BJ (cell line): Measurements from ENCODE around the gene DMPK. TPM values are rescaled to one million over a fixed set of nuclear protein-coding genes. Genes with fewer than 3 reads are reported as not detected.

Experiments used
- CTCF ChIA-PET: fragments of 350-600 bp; formaldehyde crosslinking; extraction: SDS; loops from one replicate; lab custom pipeline; 2021; ENCODE audit warnings: antibody characterized with exemption, inconsistent platforms; lab: Yijun Ruan, JAX
- POLR2A ChIA-PET: fragments of 300-600 bp; sonication (Branson Sonifier 250); formaldehyde crosslinking; extraction: SDS; loops from one replicate; lab custom pipeline; 2021; ENCODE audit warnings: antibody characterized with exemption; lab: Charles Lee
- DNase-seq: peaks from one replicate; pipeline ENCODE4 v3.0.0-alpha.2; 2011; ENCODE audit warnings: low read depth
- H3K27me3 ChIP-seq: 2 replicates; pipeline ENCODE4 v1.6.0; 2011; ENCODE audit warnings: low read length; ENCODE audit not compliant: control insufficient read depth, insufficient read depth
- H3K36me3 ChIP-seq: 2 replicates; pipeline ENCODE4 v1.5.1; 2011; ENCODE audit warnings: low read length; ENCODE audit not compliant: control insufficient read depth, insufficient read depth
- H3K4me3 ChIP-seq: 2 replicates; pipeline ENCODE4 v1.5.1; 2011; ENCODE audit warnings: low read depth, mild to moderate bottlenecking, control low read depth, low read length
- CTCF ChIP-seq: IDR thresholded peaks from 2 replicates; pipeline ENCODE4 v1.5.1; 2011; ENCODE audit warnings: low read depth, mild to moderate bottlenecking, control low read depth, inconsistent platforms, low read length, moderate library complexity; ENCODE audit not compliant: insufficient read depth
- polyA plus RNA-seq: library from polyadenylated mRNA; depleted of rRNA; stranded (reverse); fragments of >200 nt; gene quantifications from 2 replicates; pipeline ENCODE4 v1.2.3, GENCODE V29; 2011

DMPK gene
- polyA plus RNA-seq, 1 experiment, result 131 TPM

- POLR2A ChIA-PET, result interaction anchor here (0.5 kb wide), 1 partner anchor 9 kb away, joined by 3 read pairs; the partner anchor contains the start of gene DMPK
- Histone ChIP-seq H3K4me3 (no peak overlapping the region), H3K36me3 (peaks cover 48% of the 10 kb centered on the region), H3K27me3 (no peaks in the 10 kb centered on the region)
- CTCF ChIA-PET, result interaction anchor here (0.7 to 7.7 kb wide), 5 partner anchors 9 to 183 kb away, joined by 3 to 154 read pairs (median 5); partner anchors contain the start of genes DMPK and QPCTL
- no peak for DNase-seq
- no peak for TF ChIP-seq CTCF
These were observed 8.9 kb downstream of the DMPK start for GRCh38 chr19:45773384-45773783.

- no peak for TF ChIP-seq CTCF
- H3K4me3 ChIP-seq, result no peak overlapping the region
- H3K27me3 ChIP-seq, result no peaks in the 10 kb centered on the region
- ChIA-PET CTCF (interaction anchor here (0.7 to 7.7 kb wide), 6 partner anchors 10 to 182 kb away, joined by 3 to 154 read pairs (median 8); partner anchors contain the start of genes DMPK, QPCTL and RSPH6A), POLR2A (interaction anchor here (0.5 kb wide), 1 partner anchor 10 kb away, joined by 3 read pairs; the partner anchor contains the start of gene DMPK)
- no peak for DNase-seq
- H3K36me3 ChIP-seq, result peaks cover 44% of the 10 kb centered on the region
These were observed 9.4 kb downstream of the DMPK start for GRCh38 chr19:45772912-45773311.

- ChIA-PET CTCF (interaction anchor here (1.0 to 7.7 kb wide), 4 partner anchors 10 to 92 kb away, joined by 3 to 154 read pairs (median 18); partner anchors contain the start of genes DMPK and RSPH6A), POLR2A (interaction anchor here (0.6 kb wide), 2 partner anchors 9 to 206 kb away, joined by 3 to 4 read pairs; no protein-coding TSS in a partner anchor)
- no peak for DNase-seq
- H3K27me3 ChIP-seq, result no peaks in the 10 kb centered on the region
- H3K4me3 ChIP-seq, result no peak overlapping the region
- TF ChIP-seq CTCF, result no peak
- H3K36me3 ChIP-seq, result peaks cover 37% of the 10 kb centered on the region
These were observed 10.0 kb downstream of the DMPK start for GRCh38 chr19:45772130-45772840.

- DNase-seq, result no peak
- Histone ChIP-seq H3K36me3 (peaks cover 30% of the 10 kb centered on the region), H3K27me3 (no peaks in the 10 kb centered on the region), H3K4me3 (no peak overlapping the region)
- CTCF ChIA-PET, result interaction anchor here (1.0 to 7.7 kb wide), 8 partner anchors 10 to 111 kb away, joined by 3 to 154 read pairs (median 10); partner anchors contain the start of genes DMPK, DMWD and RSPH6A
- TF ChIP-seq CTCF, result no peak
- POLR2A ChIA-PET, result interaction anchor here (0.6 to 1.0 kb wide), 3 partner anchors 9 to 206 kb away, joined by 3 to 6 read pairs (median 4); no protein-coding TSS in a partner anchor
These were observed 10.9 kb downstream of the DMPK start for GRCh38 chr19:45771311-45771933.
